Activated naive CD8-positive, alpha-beta T cell (primary cell): ENCODE measurements around the gene SEZ6L.

Experiments used
- H3K27ac Mint-ChIP-seq: one replicate; pipeline ENCODE4 v1.8.0; 2021; ENCODE audit warnings: mixed read lengths
- H3K27me3 Mint-ChIP-seq: one replicate; pipeline ENCODE4 v1.8.0; 2021; ENCODE audit warnings: mixed read lengths
- H3K36me3 Mint-ChIP-seq: one replicate; pipeline ENCODE4 v1.8.0; 2021; ENCODE audit warnings: mixed read lengths
- H3K4me1 Mint-ChIP-seq: one replicate; pipeline ENCODE4 v1.8.0; 2021; ENCODE audit warnings: low read depth, mixed read lengths
- H3K4me3 Mint-ChIP-seq: one replicate; pipeline ENCODE4 v1.8.0; 2021; ENCODE audit warnings: mild to moderate bottlenecking, mixed read lengths
- H3K9me3 Mint-ChIP-seq: one replicate; pipeline ENCODE4 v1.8.0; 2021; ENCODE audit warnings: low read depth, mixed read lengths

The SEZ6L gene

GRCh38 chr22:26314656-26315055, 145.4 kb downstream of the SEZ6L start:
- H3K4me3 Mint-ChIP-seq = no peak overlapping the region
- no peak overlapping the region for H3K27ac Mint-ChIP-seq
- H3K9me3 Mint-ChIP-seq = no peaks in the 10 kb centered on the region
- H3K27me3 Mint-ChIP-seq = peaks cover 4% of the 10 kb centered on the region
- no peaks in the 10 kb centered on the region for H3K4me1 Mint-ChIP-seq
- H3K36me3 Mint-ChIP-seq = no peaks in the 10 kb centered on the region

GRCh38 chr22:26316732-26317285, 147.5 kb downstream of the SEZ6L start:
- Mint-ChIP-seq H3K4me1 (no peaks in the 10 kb centered on the region), H3K27me3 (peaks cover 4% of the 10 kb centered on the region), H3K36me3 (no peaks in the 10 kb centered on the region), H3K27ac (no peak overlapping the region), H3K9me3 (no peaks in the 10 kb centered on the region), H3K4me3 (no peak overlapping the region)

- H3K27me3 Mint-ChIP-seq = peaks cover 10% of the 10 kb centered on the region
- H3K36me3 Mint-ChIP-seq = no peaks in the 10 kb centered on the region
- no peaks in the 10 kb centered on the region for H3K4me1 Mint-ChIP-seq
- H3K4me3 Mint-ChIP-seq = no peak overlapping the region
- H3K27ac Mint-ChIP-seq = no peak overlapping the region
- no peaks in the 10 kb centered on the region for H3K9me3 Mint-ChIP-seq
These were observed 149.7 kb downstream of the SEZ6L start for GRCh38 chr22:26318975-26319374.

GRCh38 chr22:26320447-26320846, 151.2 kb downstream of the SEZ6L start:
- Mint-ChIP-seq H3K27me3 (peaks cover 16% of the 10 kb centered on the region), H3K4me3 (no peak overlapping the region), H3K27ac (no peak overlapping the region)

GRCh38 chr22:26321469-26321913, 152.2 kb downstream of the SEZ6L start:
- no peak overlapping the region for H3K27ac Mint-ChIP-seq
- H3K9me3 Mint-ChIP-seq = no peaks in the 10 kb centered on the region
- H3K27me3 Mint-ChIP-seq = peaks cover 14% of the 10 kb centered on the region
- H3K4me3 Mint-ChIP-seq = no peak overlapping the region
- H3K4me1 Mint-ChIP-seq = no peaks in the 10 kb centered on the region
- H3K36me3 Mint-ChIP-seq = no peaks in the 10 kb centered on the region

More at GRCh38 chr22:26320447-26320846, 151.2 kb downstream of the SEZ6L start:
- Mint-ChIP-seq H3K36me3 (no peaks in the 10 kb centered on the region), H3K9me3 (no peaks in the 10 kb centered on the region), H3K4me1 (no peaks in the 10 kb centered on the region)

GRCh38 chr22:26322179-26322905, 153.1 kb downstream of the SEZ6L start:
- no peaks in the 10 kb centered on the region for H3K9me3 Mint-ChIP-seq
- H3K4me1 Mint-ChIP-seq = no peaks in the 10 kb centered on the region
- H3K27me3 Mint-ChIP-seq = peaks cover 16% of the 10 kb centered on the region
- H3K36me3 Mint-ChIP-seq = no peaks in the 10 kb centered on the region
- H3K4me3 Mint-ChIP-seq = no peak overlapping the region
- H3K27ac Mint-ChIP-seq = peak overlapping the region; percentile 22

GRCh38 chr22:26323013-26323412, 153.8 kb downstream of the SEZ6L start:
- Mint-ChIP-seq H3K27ac (no peak overlapping the region), H3K4me3 (no peak overlapping the region), H3K36me3 (no peaks in the 10 kb centered on the region), H3K4me1 (no peaks in the 10 kb centered on the region), H3K27me3 (peaks cover 17% of the 10 kb centered on the region), H3K9me3 (no peaks in the 10 kb centered on the region)

GRCh38 chr22:26324150-26324549, 154.9 kb downstream of the SEZ6L start:
- Mint-ChIP-seq H3K4me1 (no peaks in the 10 kb centered on the region), H3K4me3 (no peak overlapping the region), H3K36me3 (no peaks in the 10 kb centered on the region), H3K27ac (no peak overlapping the region), H3K9me3 (no peaks in the 10 kb centered on the region), H3K27me3 (peaks cover 17% of the 10 kb centered on the region)

- Mint-ChIP-seq H3K4me1 (no peaks in the 10 kb centered on the region), H3K27ac (no peak overlapping the region), H3K36me3 (no peaks in the 10 kb centered on the region), H3K4me3 (no peak overlapping the region), H3K27me3 (peaks cover 15% of the 10 kb centered on the region), H3K9me3 (no peaks in the 10 kb centered on the region)
These were observed 156.4 kb downstream of the SEZ6L start for GRCh38 chr22:26325641-26326040.

GRCh38 chr22:26326803-26327202, 157.5 kb downstream of the SEZ6L start:
- no peaks in the 10 kb centered on the region for H3K36me3 Mint-ChIP-seq
- H3K27ac Mint-ChIP-seq = no peak overlapping the region
- no peaks in the 10 kb centered on the region for H3K9me3 Mint-ChIP-seq
- no peaks in the 10 kb centered on the region for H3K4me1 Mint-ChIP-seq
- peaks cover 18% of the 10 kb centered on the region for H3K27me3 Mint-ChIP-seq
- no peak overlapping the region for H3K4me3 Mint-ChIP-seq

- no peaks in the 10 kb centered on the region for H3K36me3 Mint-ChIP-seq
- H3K27ac Mint-ChIP-seq = no peak overlapping the region
- H3K4me1 Mint-ChIP-seq = no peaks in the 10 kb centered on the region
- no peak overlapping the region for H3K4me3 Mint-ChIP-seq
- H3K27me3 Mint-ChIP-seq = peaks cover 17% of the 10 kb centered on the region
- no peaks in the 10 kb centered on the region for H3K9me3 Mint-ChIP-seq
These were observed 158.0 kb downstream of the SEZ6L start for GRCh38 chr22:26327306-26327705.

GRCh38 chr22:26328221-26328620, 159.0 kb downstream of the SEZ6L start:
- peaks cover 18% of the 10 kb centered on the region for H3K27me3 Mint-ChIP-seq
- H3K36me3 Mint-ChIP-seq = no peaks in the 10 kb centered on the region
- no peaks in the 10 kb centered on the region for H3K9me3 Mint-ChIP-seq

GRCh38 chr22:26330971-26331625, 161.8 kb downstream of the SEZ6L start:
- no peaks in the 10 kb centered on the region for H3K4me1 Mint-ChIP-seq
- H3K4me3 Mint-ChIP-seq = no peak overlapping the region
- no peaks in the 10 kb centered on the region for H3K9me3 Mint-ChIP-seq
- H3K36me3 Mint-ChIP-seq = no peaks in the 10 kb centered on the region
- no peak overlapping the region for H3K27ac Mint-ChIP-seq
- H3K27me3 Mint-ChIP-seq = peaks cover 10% of the 10 kb centered on the region

More at GRCh38 chr22:26328221-26328620, 159.0 kb downstream of the SEZ6L start:
- no peak overlapping the region for H3K27ac Mint-ChIP-seq
- no peak overlapping the region for H3K4me3 Mint-ChIP-seq
- no peaks in the 10 kb centered on the region for H3K4me1 Mint-ChIP-seq

GRCh38 chr22:26333088-26333800, 164.0 kb downstream of the SEZ6L start:
- Mint-ChIP-seq H3K4me1 (no peaks in the 10 kb centered on the region), H3K4me3 (no peak overlapping the region), H3K27me3 (peaks cover 9% of the 10 kb centered on the region), H3K27ac (no peak overlapping the region), H3K9me3 (no peaks in the 10 kb centered on the region), H3K36me3 (no peaks in the 10 kb centered on the region)

- no peaks in the 10 kb centered on the region for H3K36me3 Mint-ChIP-seq
- peaks cover 13% of the 10 kb centered on the region for H3K27me3 Mint-ChIP-seq
- H3K4me3 Mint-ChIP-seq = no peak overlapping the region
- H3K9me3 Mint-ChIP-seq = no peaks in the 10 kb centered on the region
- H3K4me1 Mint-ChIP-seq = no peaks in the 10 kb centered on the region
- no peak overlapping the region for H3K27ac Mint-ChIP-seq
These were observed 165.0 kb downstream of the SEZ6L start for GRCh38 chr22:26334232-26334631.
